Measurements from ENCODE around the gene PLCL2. TPM values are rescaled to one million over a fixed set of nuclear protein-coding genes. Genes with fewer than 3 reads are reported as not detected.

The PLCL2 gene
- total and polyA plus RNA-seq, 2 donors (not counting 3 experiments of a cell fraction or from before 2014, with no cell fraction given), result 2.3 to 10.7 TPM

- Histone ChIP-seq H3K9me3 (replicated peaks; ENCODE audit: control insufficient read depth, insufficient read depth, low read length) (no peaks in the 10 kb centered on the region), H4K20me1 (replicated peaks; ENCODE audit: control insufficient read depth, extremely low read depth, insufficient read depth, low read length) (no peaks in the 10 kb centered on the region), H3K4me3 (replicated peaks in 1 of 3; ENCODE audit: insufficient read depth in 1 of 3, low read depth in 1 of 3, low read length in 3 of 3) (no peak overlapping the region), H3K9me1 (replicated peaks; ENCODE audit: control insufficient read depth, extremely low read depth, insufficient read depth, low read length) (no peaks in the 10 kb centered on the region), H3K36me3 (ENCODE audit: control insufficient read depth in 2 of 2, extremely low read depth in 1 of 2, insufficient read depth in 2 of 2, low read length in 2 of 2) (no peaks in the 10 kb centered on the region), H3K4me1 (ENCODE audit: control insufficient read depth, extremely low read depth, insufficient read depth, low read length) (peaks cover 25% of the 10 kb centered on the region), H3K27me3 (ENCODE audit: control insufficient read depth in 2 of 2, insufficient read depth in 2 of 2, low read length in 2 of 2) (no peaks in the 10 kb centered on the region), H3K27ac (ENCODE audit: insufficient read depth, low read depth, low read length) (no peak overlapping the region), H3K9ac (replicated peaks; ENCODE audit: extremely low read depth, insufficient read depth, low read length) (no peak overlapping the region), H3K4me2 (ENCODE audit: insufficient read depth, low read length) (no peak overlapping the region), H2AFZ (ENCODE audit: low read depth, low read length) (no peak overlapping the region), H3K79me2 (ENCODE audit: control insufficient read depth, insufficient read depth, low read length) (no peaks in the 10 kb centered on the region)
- intact Hi-C loops (cut with micrococcal nuclease) (no loop called here), dilution Hi-C loops (cut with MboI; ENCODE audit: extremely low pct_ligation_motif_present, low sequenced_read_pairs) (no loop called here)
- ChIA-PET CTCF (interaction anchor here (1.4 to 3.8 kb wide), 4 partner anchors 59 to 213 kb away, joined by 3 to 29 read pairs (median 12); partner anchors contain the start of gene PLCL2), POLR2A (no interaction called here)
- TF ChIP-seq JUN (IDR thresholded peaks at IDR 0.05; ENCODE audit: borderline replicate concordance, insufficient read depth, insufficient read length, low read depth) (no peak), POLR2A (IDR thresholded peaks at IDR 0.05; ENCODE audit: low read depth, low read length) (no peak), GATA2 (IDR thresholded peaks at IDR 0.05; ENCODE audit: insufficient read depth, insufficient read length, low read depth, low read length) (no peak), POLR2AphosphoS5 (IDR thresholded peaks at IDR 0.05; ENCODE audit: insufficient read depth, low read depth, low read length) (no peak), MYC (IDR thresholded peaks at IDR 0.05; ENCODE audit: low read depth, low read length) (no peak), MAX (IDR thresholded peaks at IDR 0.05; ENCODE audit: insufficient read depth, insufficient read length) (no peak), FOS (IDR thresholded peaks at IDR 0.05; ENCODE audit: borderline replicate concordance, insufficient read depth, low read length) (no peak), EZH2 (IDR thresholded peaks at IDR 0.05; ENCODE audit: borderline replicate concordance, low read depth, low read length, severe bottlenecking) (no peak)
- TF ChIP-seq, protein P1, sequence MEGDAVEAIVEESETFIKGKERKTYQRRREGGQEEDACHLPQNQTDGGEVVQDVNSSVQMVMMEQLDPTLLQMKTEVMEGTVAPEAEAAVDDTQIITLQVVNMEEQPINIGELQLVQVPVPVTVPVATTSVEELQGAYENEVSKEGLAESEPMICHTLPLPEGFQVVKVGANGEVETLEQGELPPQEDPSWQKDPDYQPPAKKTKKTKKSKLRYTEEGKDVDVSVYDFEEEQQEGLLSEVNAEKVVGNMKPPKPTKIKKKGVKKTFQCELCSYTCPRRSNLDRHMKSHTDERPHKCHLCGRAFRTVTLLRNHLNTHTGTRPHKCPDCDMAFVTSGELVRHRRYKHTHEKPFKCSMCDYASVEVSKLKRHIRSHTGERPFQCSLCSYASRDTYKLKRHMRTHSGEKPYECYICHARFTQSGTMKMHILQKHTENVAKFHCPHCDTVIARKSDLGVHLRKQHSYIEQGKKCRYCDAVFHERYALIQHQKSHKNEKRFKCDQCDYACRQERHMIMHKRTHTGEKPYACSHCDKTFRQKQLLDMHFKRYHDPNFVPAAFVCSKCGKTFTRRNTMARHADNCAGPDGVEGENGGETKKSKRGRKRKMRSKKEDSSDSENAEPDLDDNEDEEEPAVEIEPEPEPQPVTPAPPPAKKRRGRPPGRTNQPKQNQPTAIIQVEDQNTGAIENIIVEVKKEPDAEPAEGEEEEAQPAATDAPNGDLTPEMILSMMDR (IDR thresholded peaks at IDR 0.05; ENCODE audit: extremely low read depth in 1 of 2, insufficient read depth in 1 of 2, low read depth in 1 of 2, low read length in 2 of 2), result no peak
- BruUV-seq (replicated peaks), result no TSS peak
- DNase-seq (ENCODE audit: low read depth, low spot score) (no peak), FAIRE-seq (no peak)
Measured at GRCh38 chr3:17040990-17041377, 156.2 kb downstream of the PLCL2 start.
